ENCODE results near the gene APOL6.

DNA sequence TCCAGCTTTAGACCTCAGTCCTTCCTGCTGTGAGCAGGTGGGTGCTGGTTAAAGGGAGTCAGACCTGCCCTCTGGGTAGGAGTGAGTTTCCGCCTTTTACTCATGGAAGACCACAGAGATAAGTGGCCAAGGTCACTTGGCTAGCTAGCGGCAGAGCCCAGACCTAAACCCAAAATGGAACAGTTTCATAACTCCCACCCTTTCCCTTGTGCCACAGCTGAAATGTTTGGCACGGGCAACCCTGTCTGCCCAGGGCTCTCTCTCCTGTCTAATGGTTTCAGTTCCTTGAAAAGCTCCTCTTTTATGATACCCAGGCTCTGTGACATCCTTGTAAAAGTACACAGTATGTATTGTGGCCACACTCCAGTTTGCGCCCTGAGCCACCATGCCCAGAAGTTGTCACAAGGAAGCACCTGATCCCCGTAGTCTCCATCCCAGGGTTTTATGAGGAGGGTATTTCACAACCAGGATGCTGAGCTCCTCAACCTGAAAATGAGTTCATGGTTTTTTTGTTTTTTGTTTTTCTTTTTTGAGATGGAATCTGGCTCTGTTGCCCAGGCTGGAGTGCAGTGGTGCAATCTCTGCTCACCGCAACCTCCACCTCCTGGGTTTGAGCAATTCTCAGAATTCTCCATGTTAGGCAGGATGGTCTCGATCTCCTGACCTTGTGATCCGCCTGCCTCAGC lies 36.2 kb upstream of the APOL6 start:
- TF ChIP-seq, protein P1, sequence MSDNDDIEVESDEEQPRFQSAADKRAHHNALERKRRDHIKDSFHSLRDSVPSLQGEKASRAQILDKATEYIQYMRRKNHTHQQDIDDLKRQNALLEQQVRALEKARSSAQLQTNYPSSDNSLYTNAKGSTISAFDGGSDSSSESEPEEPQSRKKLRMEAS (IDR thresholded peaks at IDR 0.05; ENCODE audit: insufficient read depth, insufficient read length): no peak
- TF ChIP-seq EZH2 (IDR thresholded peaks at IDR 0.05; ENCODE audit: borderline replicate concordance, low read depth, low read length, severe bottlenecking) (no peak), POLR2A (IDR thresholded peaks at IDR 0.05; ENCODE audit: low read depth, low read length) (no peak), POLR2AphosphoS5 (IDR thresholded peaks at IDR 0.05; ENCODE audit: insufficient read depth, low read depth, low read length) (no peak), JUN (IDR thresholded peaks at IDR 0.05; ENCODE audit: borderline replicate concordance, insufficient read depth, insufficient read length, low read depth) (no peak)
- TF ChIP-seq, protein P2, sequence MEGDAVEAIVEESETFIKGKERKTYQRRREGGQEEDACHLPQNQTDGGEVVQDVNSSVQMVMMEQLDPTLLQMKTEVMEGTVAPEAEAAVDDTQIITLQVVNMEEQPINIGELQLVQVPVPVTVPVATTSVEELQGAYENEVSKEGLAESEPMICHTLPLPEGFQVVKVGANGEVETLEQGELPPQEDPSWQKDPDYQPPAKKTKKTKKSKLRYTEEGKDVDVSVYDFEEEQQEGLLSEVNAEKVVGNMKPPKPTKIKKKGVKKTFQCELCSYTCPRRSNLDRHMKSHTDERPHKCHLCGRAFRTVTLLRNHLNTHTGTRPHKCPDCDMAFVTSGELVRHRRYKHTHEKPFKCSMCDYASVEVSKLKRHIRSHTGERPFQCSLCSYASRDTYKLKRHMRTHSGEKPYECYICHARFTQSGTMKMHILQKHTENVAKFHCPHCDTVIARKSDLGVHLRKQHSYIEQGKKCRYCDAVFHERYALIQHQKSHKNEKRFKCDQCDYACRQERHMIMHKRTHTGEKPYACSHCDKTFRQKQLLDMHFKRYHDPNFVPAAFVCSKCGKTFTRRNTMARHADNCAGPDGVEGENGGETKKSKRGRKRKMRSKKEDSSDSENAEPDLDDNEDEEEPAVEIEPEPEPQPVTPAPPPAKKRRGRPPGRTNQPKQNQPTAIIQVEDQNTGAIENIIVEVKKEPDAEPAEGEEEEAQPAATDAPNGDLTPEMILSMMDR (IDR thresholded peaks at IDR 0.05; ENCODE audit: extremely low read depth in 1 of 2, insufficient read depth in 1 of 2, low read depth in 1 of 2, low read length in 2 of 2): no peak
